GM21825 (cell line): Measurements from ENCODE around the gene SIAE.
A peak's percentile ranks its signal among the peaks of the same experiment; 100 is the strongest.

ENCODE experiments used
- ATAC-seq: cut with Tn5 transposase; IDR thresholded peaks from one replicate; pipeline ENCODE4 v1.9.1; 2021; ENCODE audit warnings: mild to moderate bottlenecking, moderate library complexity; ENCODE audit not compliant: unreplicated experiment

SIAE gene, protein sequence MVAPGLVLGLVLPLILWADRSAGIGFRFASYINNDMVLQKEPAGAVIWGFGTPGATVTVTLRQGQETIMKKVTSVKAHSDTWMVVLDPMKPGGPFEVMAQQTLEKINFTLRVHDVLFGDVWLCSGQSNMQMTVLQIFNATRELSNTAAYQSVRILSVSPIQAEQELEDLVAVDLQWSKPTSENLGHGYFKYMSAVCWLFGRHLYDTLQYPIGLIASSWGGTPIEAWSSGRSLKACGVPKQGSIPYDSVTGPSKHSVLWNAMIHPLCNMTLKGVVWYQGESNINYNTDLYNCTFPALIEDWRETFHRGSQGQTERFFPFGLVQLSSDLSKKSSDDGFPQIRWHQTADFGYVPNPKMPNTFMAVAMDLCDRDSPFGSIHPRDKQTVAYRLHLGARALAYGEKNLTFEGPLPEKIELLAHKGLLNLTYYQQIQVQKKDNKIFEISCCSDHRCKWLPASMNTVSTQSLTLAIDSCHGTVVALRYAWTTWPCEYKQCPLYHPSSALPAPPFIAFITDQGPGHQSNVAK

GRCh38 chr11:124673333-124674167, at the start of gene SIAE, which contains the start of gene SPA17:
TSS of gene SIAE (minus strand) at chr11:124673739. CDS start at chr11:124673708, 31 bp downstream.
TSS of gene SPA17 (plus strand) at chr11:124673904. CDS start at chr11:124675265, 1,361 bp downstream.
- ATAC-seq, result peak; percentile 89

DNA sequence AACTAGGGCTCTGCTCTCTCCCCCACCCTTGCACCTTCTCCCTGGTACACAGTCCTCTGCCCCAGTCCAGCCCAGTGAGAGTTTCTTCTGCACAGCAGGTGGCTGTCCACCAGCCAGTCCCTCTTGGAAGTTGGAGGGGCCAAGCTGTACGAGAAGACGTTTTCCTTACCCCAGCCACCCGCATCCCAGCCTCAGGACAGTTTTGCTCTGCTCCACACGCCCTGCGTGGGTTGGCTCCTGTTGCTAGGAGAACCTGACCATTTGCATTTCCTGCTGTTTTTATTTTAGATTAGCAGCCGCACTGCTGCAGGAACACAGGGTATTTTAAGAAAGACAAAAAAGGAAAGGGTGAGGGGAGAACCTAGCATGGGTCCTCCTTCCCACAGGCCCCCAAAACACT, 48.6 kb upstream of the SIAE start:
- no peak for ATAC-seq

GRCh38 chr11:124719534-124719933, 46.0 kb upstream of the SIAE start:
- ATAC-seq, result no peak

- ATAC-seq, result no peak
Measured at GRCh38 chr11:124718801-124719200, 45.3 kb upstream of the SIAE start.

GRCh38 chr11:124717786-124718651, 44.5 kb upstream of the SIAE start:
- ATAC-seq, result peak; percentile 65

DNA sequence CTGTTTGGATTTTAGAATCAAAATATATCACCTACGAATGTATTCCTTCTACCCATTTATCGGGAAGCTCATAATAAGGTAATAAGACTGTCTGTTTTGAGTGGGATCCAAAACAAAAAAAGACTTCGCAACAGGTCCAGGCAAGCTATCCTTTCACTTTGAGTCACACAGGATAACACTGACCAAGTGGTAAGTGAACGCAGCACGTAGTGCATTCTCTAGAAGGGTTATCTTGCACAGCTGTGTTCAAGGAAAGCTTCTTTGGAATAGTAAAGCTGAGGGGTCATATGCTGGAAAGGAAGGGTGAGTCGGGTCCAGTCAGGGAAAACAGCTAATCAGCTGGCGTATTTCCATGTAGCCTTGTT, 43.9 kb upstream of the SIAE start:
- ATAC-seq, result no peak

DNA sequence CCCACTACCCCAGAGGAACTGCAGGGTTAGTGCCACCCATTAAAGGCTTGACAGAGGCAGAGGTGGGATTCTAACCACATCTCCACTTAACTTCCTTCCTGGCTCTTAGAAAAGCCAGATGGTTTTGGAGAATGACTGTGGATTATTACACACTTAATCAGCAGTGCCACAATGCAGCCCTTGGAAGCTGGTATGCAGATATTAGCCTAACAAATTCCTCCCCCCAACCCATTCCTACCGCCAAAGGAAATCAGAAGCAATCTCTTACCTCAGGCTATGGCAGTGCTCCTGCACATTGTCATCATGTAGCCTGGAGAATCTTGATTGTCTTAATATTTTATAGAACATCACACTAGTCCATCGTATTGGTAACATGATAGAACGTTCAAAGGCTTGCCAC, 43.1 kb upstream of the SIAE start:
- no peak for ATAC-seq

DNA sequence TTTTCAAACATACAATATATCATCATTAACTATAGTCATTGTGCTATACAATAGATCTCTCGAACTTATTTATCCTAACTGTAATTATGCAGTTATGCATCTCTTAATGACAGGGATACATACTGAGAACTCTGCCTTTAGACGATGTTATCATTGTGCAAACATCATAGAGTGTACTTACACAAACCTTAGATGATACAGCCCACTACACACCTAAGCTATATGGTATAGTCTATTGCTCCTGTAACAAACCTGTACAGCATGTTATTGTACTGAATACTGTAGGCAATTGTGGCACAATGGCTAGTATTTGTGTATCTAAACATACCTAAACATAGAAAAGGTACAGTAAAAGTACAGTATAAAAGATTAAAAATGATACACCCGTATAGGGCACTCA, 38.9 kb upstream of the SIAE start:
- no peak for ATAC-seq

GRCh38 chr11:124707829-124708228, 34.3 kb upstream of the SIAE start:
- ATAC-seq, result no peak

DNA sequence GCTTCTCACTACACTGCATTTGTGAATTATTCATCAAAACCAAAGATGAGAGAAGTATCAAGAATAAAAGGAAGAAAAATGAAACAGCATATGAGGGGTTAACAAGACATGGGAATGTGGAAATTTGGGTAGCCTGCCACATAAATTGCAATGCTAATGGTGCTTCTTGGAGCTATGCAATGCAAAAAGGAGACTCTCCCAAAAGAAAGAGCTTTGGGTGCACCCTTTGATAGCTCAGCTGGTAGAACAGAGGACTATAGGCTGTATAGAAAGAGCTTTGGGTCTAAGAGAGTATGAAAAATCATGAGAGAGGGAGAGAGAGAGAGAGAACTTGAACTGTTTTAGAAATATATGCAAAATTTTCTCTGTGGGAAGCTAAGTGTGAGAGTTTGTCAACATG, 26.5 kb upstream of the SIAE start:
- no peak for ATAC-seq

DNA sequence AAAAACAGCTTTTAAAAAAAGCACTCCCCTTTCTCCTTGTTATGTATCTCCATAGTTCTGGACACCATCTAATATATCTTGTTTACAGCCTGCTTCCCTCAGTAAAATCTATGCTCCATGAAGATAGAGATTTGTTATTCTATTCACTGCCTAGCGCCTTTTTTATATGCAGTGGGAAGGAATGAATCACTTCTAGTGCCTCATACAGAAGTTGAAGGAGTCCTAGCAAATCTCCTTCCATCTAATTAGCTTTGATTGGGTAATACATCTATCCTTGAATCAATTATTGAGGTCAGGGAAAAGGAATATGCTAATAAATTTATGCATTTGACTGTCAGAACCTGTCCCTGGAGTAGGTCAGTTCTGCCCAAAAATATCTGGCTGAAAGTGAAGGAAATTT, 26.0 kb upstream of the SIAE start:
- no peak for ATAC-seq

GRCh38 chr11:124693142-124693541, 19.6 kb upstream of the SIAE start:
- no peak for ATAC-seq

DNA sequence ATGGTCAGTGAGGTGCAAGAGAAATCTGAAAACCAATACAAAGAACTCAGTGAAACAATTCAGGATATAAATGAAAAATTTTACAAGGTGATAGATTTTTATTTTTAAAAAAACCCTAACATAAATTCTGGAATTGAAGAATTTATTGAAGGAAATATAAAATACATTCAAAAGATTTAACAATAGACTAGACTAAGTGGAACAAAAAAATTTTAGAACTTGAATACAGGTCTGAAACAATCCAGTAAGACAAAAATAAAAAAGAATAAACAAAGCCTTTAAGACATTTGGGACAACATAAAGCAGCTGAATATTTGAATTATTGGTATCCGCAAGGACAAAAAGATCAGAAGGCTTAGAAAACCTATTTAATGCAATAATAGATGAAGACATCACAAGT, 8.9 kb upstream of the SIAE start:
- no peak for ATAC-seq

DNA sequence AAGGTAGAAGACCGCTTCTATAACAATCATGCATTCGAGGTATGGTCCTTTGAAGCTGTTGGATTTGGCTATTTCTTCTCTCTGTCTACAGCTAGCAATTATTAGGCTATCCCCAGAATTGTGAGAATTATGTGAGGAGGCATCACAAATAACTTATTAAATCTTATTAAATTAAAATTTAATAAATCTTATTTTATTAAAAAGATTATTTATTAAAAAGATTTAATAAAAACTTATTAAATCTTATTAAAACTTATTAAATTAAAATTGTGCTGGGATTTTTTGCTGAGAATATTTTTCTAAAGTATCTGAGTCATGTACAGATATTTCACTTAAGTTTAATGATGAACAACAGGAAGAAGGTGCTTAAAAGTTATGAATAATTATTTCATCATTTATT, 7.9 kb upstream of the SIAE start:
- ATAC-seq, result no peak

DNA sequence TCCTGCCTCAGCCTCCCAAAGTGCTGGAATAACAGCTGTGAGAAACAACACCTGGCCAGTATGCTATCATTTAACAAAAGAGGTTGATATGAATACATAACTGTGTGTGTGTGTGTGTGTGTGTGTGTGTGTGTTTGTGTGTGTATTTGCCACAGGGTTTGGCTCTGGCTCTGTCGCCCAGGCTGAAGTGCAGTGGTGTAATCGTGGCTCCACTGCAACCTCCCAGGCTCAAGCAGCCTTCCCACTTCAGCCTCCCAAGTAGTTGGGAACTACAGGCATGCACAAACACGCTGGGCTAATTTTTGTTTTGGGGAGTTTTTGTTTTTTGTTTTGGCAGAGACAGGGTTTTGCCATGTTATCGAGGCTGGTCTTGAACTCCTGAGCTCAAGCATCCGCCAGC, 4.9 kb upstream of the SIAE start:
- ATAC-seq, result no peak

- no peak for ATAC-seq
Measured at GRCh38 chr11:124676386-124676785, 2.8 kb upstream of the SIAE start.

DNA sequence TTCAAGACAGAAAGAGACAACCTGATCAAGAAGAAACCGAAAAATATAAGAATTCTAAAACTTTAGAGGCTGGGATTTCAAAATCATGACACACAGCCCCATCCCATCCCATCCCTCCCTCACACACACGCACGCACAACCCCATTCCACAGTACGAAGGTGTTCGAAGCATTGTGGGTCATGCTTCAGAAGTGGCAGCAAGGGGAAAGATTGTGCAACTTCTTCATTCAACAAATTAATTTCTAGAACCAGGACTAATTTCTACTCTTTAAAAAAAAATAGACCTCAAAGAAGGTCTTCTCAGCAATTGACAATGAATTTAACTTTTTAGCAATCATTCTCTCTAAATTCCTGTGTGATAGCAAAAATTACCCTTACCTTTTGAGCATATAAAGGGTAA, 1.0 kb upstream of the SIAE start:
- ATAC-seq, result no peak

DNA sequence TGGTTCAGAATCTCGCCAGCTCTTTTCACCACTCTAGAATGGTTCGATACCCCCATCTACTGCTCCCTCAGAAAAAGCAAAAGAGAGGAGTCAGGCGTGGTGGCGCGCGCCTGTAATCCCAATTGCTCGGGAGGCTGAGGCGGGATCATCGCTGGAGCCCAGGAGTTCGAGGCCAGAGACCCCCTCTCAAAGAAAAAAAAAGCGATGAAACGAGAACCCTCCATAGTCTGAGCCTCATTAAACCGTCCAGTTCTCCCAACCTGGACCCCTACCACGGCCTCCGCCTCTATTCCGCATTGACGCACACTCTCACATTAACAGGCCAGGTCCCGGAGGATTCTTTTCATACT, 604 bp upstream of the SIAE start:
- ATAC-seq, result no peak

GRCh38 chr11:124672536-124673215, 863 bp downstream of the SIAE start:
- peak; percentile 2 for ATAC-seq

DNA sequence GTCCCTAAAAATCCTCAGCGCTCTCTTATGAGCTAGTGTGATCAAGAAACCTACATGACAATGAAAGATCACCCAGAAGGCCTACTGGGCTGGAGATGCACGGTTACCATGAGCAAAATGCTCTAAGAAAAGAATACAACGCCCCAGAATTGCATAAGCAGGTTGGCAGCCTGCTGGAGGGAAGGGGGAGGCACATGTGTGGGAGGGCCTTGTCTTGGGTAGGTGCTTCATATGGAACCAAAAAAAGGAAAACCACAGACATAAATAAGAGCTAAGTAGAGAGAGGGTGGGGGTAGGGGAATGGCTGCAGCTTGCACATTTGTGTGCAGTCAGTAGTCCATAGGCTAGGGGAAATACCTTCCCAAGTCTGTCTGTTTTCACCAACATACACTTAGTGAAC, 2.8 kb downstream of the SIAE start:
- no peak for ATAC-seq
